Fibroblast of lung (primary cell): ENCODE data around the gene PLEKHM2. TPM values are rescaled to one million over a fixed set of nuclear protein-coding genes. Genes with fewer than 3 reads are reported as not detected.

Source experiments
- DNase-seq, 2 donors: peaks; one replicate each; pipeline versions ENCODE4 v3.0.0 to v3.0.0-alpha.2; 2010; ENCODE audit warnings: low read depth in 2 of 2
- H2AFZ ChIP-seq: 2 replicates; pipeline ENCODE4 v1.5.1; 2012; ENCODE audit warnings: low read length, control low read depth, inconsistent platforms
- H3K27ac ChIP-seq: 2 replicates; pipeline ENCODE4 v1.5.1; 2011; ENCODE audit warnings: low read length, control low read depth; ENCODE audit not compliant: insufficient read depth
- H3K27me3 ChIP-seq: 2 replicates; pipeline ENCODE4 v1.5.1; 2011; ENCODE audit warnings: mild to moderate bottlenecking, low read length; ENCODE audit not compliant: control insufficient read depth, insufficient read depth
- H3K36me3 ChIP-seq: 2 replicates; pipeline ENCODE4 v1.5.1; 2011; ENCODE audit warnings: low read length; ENCODE audit not compliant: control insufficient read depth, insufficient read depth
- H3K4me1 ChIP-seq: 2 replicates; pipeline ENCODE4 v1.5.1; 2011; ENCODE audit warnings: low read length; ENCODE audit not compliant: control insufficient read depth, insufficient read depth; ENCODE audit errors: extremely low read depth
- H3K4me2 ChIP-seq: 2 replicates; pipeline ENCODE4 v1.5.1; 2011; ENCODE audit warnings: low read length, control low read depth; ENCODE audit not compliant: insufficient read depth; ENCODE audit errors: extremely low read depth
- H3K4me3 ChIP-seq, 4 experiments: fragments of 200-600 bp in 1 of 4; sonication (generic) in 1 of 4; replicated peaks in 1 of 4; 2 replicates each; pipeline ENCODE4 v1.5.1; 2011 to 2016; ENCODE audit warnings: low read length in 4 of 4, low read depth in 3 of 4, mild to moderate bottlenecking in 3 of 4, control low read depth in 2 of 4, inconsistent platforms in 1 of 4, mixed read lengths in 1 of 4; ENCODE audit not compliant: insufficient read depth in 1 of 4; ENCODE audit errors: control extremely low read depth in 1 of 4
- H3K79me2 ChIP-seq: 2 replicates; pipeline ENCODE4 v1.5.1; 2012; ENCODE audit warnings: mild to moderate bottlenecking, low read length, inconsistent platforms; ENCODE audit not compliant: control insufficient read depth, insufficient read depth
- H3K9ac ChIP-seq: 2 replicates; pipeline ENCODE4 v1.5.1; 2011; ENCODE audit warnings: mild to moderate bottlenecking, low read length, control low read depth; ENCODE audit not compliant: insufficient read depth
- H3K9me3 ChIP-seq: 2 replicates; pipeline ENCODE4 v1.5.1; 2012; ENCODE audit warnings: low read depth, low read length; ENCODE audit not compliant: control insufficient read depth, insufficient read depth
- H4K20me1 ChIP-seq: 2 replicates; pipeline ENCODE4 v1.5.1; 2011; ENCODE audit warnings: low read length; ENCODE audit not compliant: control insufficient read depth, insufficient read depth; ENCODE audit errors: extremely low read depth
- EZH2 ChIP-seq: IDR thresholded peaks from 2 replicates; pipeline ENCODE4 v1.5.1; 2012; ENCODE audit warnings: low read length, control low read depth, mild to moderate bottlenecking; ENCODE audit errors: missing control alignments
- polyA plus RNA-seq, 2 donors: library from polyadenylated mRNA; depleted of rRNA in 1 of 2; stranded (reverse) in 1 of 2; unstranded in 1 of 2; fragments of >200 nt; gene quantifications; 2 replicates each; pipeline ENCODE4 v1.2.1, GENCODE V29; 2011 to 2012; ENCODE audit warnings: missing spikeins in 1 of 2
- total RNA-seq: library from RNA; depleted of rRNA; stranded (reverse); fragments of >200 nt; gene quantifications from 2 replicates; pipeline ENCODE4 v1.2.1, GENCODE V29; 2014
- TF ChIP-seq, protein P1 (sequence below), 2 donors: IDR thresholded peaks in 1 of 2; conservative IDR thresholded peaks in 1 of 2; 1 replicate in 1 of 2; 2 replicates in 1 of 2; pipeline ENCODE4 v1.5.1; 2011 to 2012; ENCODE audit warnings: low read length in 2 of 2, control low read depth in 1 of 2, inconsistent platforms in 1 of 2, low read depth in 1 of 2, mild to moderate bottlenecking in 1 of 2

PLEKHM2 gene
- total and polyA plus RNA-seq, 2 donors (not counting 1 experiment from before 2014, with no cell fraction given) = 27.3 to 94.6 TPM

DNA sequence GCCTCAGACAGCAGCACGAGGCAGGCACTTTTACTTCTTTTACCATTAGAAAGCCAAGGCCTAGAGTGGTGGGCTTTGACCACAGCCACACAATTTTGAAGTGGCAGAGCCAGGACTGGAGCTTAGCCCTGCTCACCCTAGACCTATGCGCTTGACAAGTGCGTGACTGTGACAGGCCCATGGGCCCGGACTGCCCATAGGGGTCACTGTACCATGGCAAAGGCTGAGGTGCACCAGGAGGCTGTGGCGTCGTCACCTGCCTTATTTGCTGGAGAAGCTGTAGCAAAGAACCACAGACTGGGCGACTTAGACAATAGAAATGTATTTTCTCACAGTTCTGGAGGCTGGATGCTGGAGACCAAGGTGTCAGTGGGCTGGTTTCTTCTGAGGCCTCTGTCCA, 55.6 kb downstream of the PLEKHM2 start:
- TF ChIP-seq EZH2 = no peak
- TF ChIP-seq, protein P1, sequence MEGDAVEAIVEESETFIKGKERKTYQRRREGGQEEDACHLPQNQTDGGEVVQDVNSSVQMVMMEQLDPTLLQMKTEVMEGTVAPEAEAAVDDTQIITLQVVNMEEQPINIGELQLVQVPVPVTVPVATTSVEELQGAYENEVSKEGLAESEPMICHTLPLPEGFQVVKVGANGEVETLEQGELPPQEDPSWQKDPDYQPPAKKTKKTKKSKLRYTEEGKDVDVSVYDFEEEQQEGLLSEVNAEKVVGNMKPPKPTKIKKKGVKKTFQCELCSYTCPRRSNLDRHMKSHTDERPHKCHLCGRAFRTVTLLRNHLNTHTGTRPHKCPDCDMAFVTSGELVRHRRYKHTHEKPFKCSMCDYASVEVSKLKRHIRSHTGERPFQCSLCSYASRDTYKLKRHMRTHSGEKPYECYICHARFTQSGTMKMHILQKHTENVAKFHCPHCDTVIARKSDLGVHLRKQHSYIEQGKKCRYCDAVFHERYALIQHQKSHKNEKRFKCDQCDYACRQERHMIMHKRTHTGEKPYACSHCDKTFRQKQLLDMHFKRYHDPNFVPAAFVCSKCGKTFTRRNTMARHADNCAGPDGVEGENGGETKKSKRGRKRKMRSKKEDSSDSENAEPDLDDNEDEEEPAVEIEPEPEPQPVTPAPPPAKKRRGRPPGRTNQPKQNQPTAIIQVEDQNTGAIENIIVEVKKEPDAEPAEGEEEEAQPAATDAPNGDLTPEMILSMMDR (conservative IDR thresholded peaks at IDR 0.05 in 1 of 2, IDR thresholded peaks at IDR 0.05 in 1 of 2; ENCODE audit: low read depth in 1 of 2, low read length in 2 of 2) = peak in 1 of 2 donors; percentile 10
- H4K20me1 ChIP-seq = no peaks in the 10 kb centered on the region
- no peaks in the 10 kb centered on the region for H3K4me1 ChIP-seq
- H3K9me3 ChIP-seq = no peaks in the 10 kb centered on the region
- H3K79me2 ChIP-seq = no peaks in the 10 kb centered on the region
- no peak for DNase-seq
- no peak overlapping the region for H3K4me3 ChIP-seq
- peaks cover 3% of the 10 kb centered on the region for H3K36me3 ChIP-seq
- no peak overlapping the region for H2AFZ ChIP-seq
- no peak overlapping the region for H3K9ac ChIP-seq
- H3K27me3 ChIP-seq = no peaks in the 10 kb centered on the region
- no peak overlapping the region for H3K4me2 ChIP-seq
- no peak overlapping the region for H3K27ac ChIP-seq

- Histone ChIP-seq H3K79me2 (no peaks in the 10 kb centered on the region), H3K9me3 (no peaks in the 10 kb centered on the region), H3K9ac (no peak overlapping the region), H4K20me1 (no peaks in the 10 kb centered on the region), H3K27me3 (no peaks in the 10 kb centered on the region), H2AFZ (no peak overlapping the region), H3K4me3 (no peak overlapping the region), H3K27ac (no peak overlapping the region), H3K36me3 (no peaks in the 10 kb centered on the region), H3K4me1 (no peaks in the 10 kb centered on the region), H3K4me2 (no peak overlapping the region)
- DNase-seq = peak; percentile 48 to 63
- TF ChIP-seq EZH2 = no peak
- TF ChIP-seq, protein P1 (conservative IDR thresholded peaks at IDR 0.05 in 1 of 2, IDR thresholded peaks at IDR 0.05 in 1 of 2; ENCODE audit: low read depth in 1 of 2, low read length in 2 of 2) = peak; percentile 67 to 74
Observed at GRCh38 chr1:15740924-15741850, 57.1 kb downstream of the PLEKHM2 start.

DNA sequence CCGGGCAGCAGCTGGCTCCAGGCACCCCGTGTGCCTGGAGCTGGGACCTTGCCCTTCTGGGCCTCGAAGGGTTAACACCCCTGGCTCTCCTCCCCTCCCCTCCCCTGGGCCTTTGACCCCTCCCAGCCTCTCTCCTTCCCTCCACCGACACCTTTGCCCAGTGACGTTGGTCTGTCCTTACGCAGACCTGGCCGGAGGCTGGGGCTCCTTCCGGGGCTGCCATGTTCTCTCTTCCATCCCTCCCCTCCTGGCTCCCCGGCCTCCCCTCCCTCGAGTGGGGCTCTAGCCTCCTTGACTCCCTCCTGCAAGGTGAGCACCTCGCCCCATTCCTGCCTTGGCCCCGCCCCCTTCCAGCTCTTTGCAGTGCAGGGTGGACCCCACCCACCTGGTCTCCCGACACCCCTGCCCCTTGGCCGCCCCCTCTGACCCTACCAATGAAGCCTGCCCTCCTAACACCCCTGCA, 58.2 kb downstream of the PLEKHM2 start, which contains the start of gene TMEM82:
TSS of gene TMEM82 (plus strand) at position 161 of the 463 bp plus-strand sequence. CDS start at position 222, 61 bp downstream.
- Histone ChIP-seq H3K27me3 (no peaks in the 10 kb centered on the region), H4K20me1 (no peaks in the 10 kb centered on the region), H3K4me3 (no peak within 1 kb of the TSS), H3K4me1 (no peaks in the 10 kb centered on the region), H3K79me2 (no peaks in the 10 kb centered on the region), H3K9ac (no peak within 1 kb of the TSS), H3K4me2 (no peak within 1 kb of the TSS), H3K36me3 (no peaks in the 10 kb centered on the region), H3K9me3 (no peaks in the 10 kb centered on the region), H3K27ac (no peak within 1 kb of the TSS), H2AFZ (no peak within 1 kb of the TSS)
- no peak for DNase-seq
- TF ChIP-seq, protein P1 (conservative IDR thresholded peaks at IDR 0.05 in 1 of 2, IDR thresholded peaks at IDR 0.05 in 1 of 2; ENCODE audit: low read depth in 1 of 2, low read length in 2 of 2) = no peak
- TF ChIP-seq EZH2 = no peak
